Measurements from ENCODE around the gene NPM3.

NPM3 gene

DNA sequence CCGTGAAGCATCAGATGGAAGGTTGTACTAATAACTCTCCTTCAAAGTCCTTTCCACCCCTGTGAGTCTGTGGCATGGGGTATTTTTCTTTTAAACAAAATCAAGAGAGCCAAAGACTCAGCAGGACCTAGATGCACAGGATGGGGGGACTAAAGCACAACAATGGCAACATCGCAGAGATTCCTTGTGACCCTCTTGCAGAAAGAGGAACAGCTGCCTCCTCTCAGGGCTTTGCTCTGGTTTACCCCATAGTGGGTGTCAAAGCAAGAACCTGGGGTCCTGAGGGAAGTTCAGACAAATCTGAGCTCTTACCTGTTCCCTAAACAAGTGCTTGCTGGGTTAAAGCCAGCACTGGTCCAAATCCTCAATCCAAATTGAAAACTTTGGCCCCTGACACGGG lies 46.6 kb downstream of the NPM3 start:
- intact Hi-C loops (cut with micrococcal nuclease): no loop called here
- H3K27ac Mint-ChIP-seq: no peak overlapping the region
- no peaks in the 10 kb centered on the region for H3K4me1 Mint-ChIP-seq (ENCODE audit: low read depth)
- peaks cover 32% of the 10 kb centered on the region for H3K27me3 Mint-ChIP-seq
- H3K36me3 Mint-ChIP-seq (ENCODE audit: low read depth): no peaks in the 10 kb centered on the region
- no peak overlapping the region for H3K4me3 Mint-ChIP-seq
- H3K9me3 Mint-ChIP-seq: no peaks in the 10 kb centered on the region

DNA sequence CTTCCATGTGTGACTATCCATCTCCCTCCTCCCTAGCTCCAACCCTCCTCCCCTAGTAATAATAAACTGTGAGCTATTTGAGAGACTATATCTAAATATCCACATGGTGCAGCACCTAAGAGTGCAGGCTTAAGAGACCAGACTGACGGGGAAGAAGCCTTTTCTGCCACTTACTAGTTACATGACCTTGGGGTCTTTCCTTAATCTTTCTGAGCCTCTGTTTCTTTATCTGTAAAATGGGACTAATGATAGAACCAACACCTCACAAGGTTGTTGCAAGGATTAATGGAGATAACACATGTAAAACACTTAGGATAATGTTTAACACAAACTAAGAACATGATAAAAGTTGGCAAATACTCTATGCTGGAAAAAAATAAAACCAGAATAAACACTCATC lies 51.1 kb downstream of the NPM3 start:
- Mint-ChIP-seq H3K27ac (no peak overlapping the region), H3K4me1 (ENCODE audit: low read depth) (no peaks in the 10 kb centered on the region), H3K9me3 (no peaks in the 10 kb centered on the region), H3K4me3 (no peak overlapping the region), H3K27me3 (peaks cover 23% of the 10 kb centered on the region), H3K36me3 (ENCODE audit: low read depth) (no peaks in the 10 kb centered on the region)
- intact Hi-C loops (cut with micrococcal nuclease): no loop called here
